ENCODE data around the gene CDK14.

Gene CDK14

DNA sequence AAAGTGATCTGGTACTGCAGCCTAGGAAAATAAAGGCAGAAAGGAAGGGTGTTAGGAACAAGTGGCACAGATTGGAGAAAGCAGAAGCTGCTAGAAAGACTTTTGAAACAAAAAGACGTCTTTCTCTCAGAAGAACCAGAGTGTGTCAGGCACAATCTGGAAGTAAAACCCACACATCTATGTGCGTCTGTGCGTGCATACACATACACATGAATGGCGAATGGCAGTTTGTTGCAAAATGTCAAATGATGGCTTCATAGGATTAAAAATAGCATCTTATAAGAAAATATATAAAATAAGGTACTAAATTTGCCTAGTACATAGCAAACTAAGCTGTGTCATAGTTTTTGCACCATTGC is 246.3 kb downstream of the CDK14 start:
- TF ChIP-seq RAD21 (IDR thresholded peaks at IDR 0.05; ENCODE audit: low read depth) (no peak), CEBPB (IDR thresholded peaks at IDR 0.05) (no peak), NFIC (IDR thresholded peaks at IDR 0.05) (no peak), FOXM1 (IDR thresholded peaks at IDR 0.05; ENCODE audit: borderline replicate concordance, low read depth) (no peak), EP300 (IDR thresholded peaks at IDR 0.05; ENCODE audit: borderline replicate concordance) (no peak)

DNA sequence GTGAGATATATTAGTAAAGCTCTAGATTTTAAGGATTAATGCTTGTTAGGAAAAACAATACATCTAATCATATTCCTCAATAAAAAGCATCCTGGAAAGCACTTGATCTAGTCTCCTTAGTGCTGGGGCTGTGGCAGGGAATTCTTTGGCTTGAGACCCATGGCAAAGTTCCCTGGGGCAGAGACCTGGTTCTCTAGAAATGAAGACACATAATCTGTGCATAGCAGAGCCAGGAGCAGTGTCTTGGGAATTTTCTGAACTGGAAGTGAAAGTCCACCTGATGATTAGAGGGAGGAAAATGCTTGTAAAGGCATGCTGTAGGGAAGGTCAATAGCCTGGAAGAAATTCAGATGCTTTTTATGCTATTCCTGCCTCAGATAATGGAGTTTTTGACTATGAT is 247.4 kb downstream of the CDK14 start:
- TF ChIP-seq RAD21 (IDR thresholded peaks at IDR 0.05; ENCODE audit: low read depth) (no peak), YY1 (IDR thresholded peaks at IDR 0.05; ENCODE audit: low read depth) (no peak), TAF1 (IDR thresholded peaks at IDR 0.05; ENCODE audit: low read depth) (no peak), CEBPB (IDR thresholded peaks at IDR 0.05) (no peak), EP300 (IDR thresholded peaks at IDR 0.05; ENCODE audit: borderline replicate concordance) (no peak), CREB1 (IDR thresholded peaks at IDR 0.05; ENCODE audit: low read depth) (no peak), TEAD4 (IDR thresholded peaks at IDR 0.05) (no peak), EGR1 (IDR thresholded peaks at IDR 0.05) (no peak), NFIC (IDR thresholded peaks at IDR 0.05) (no peak), TCF12 (IDR thresholded peaks at IDR 0.05; ENCODE audit: low read depth) (no peak), FOXM1 (IDR thresholded peaks at IDR 0.05; ENCODE audit: borderline replicate concordance, low read depth) (no peak), ZBTB7A (IDR thresholded peaks at IDR 0.05; ENCODE audit: low read depth) (no peak)
- TF ChIP-seq, protein P1, sequence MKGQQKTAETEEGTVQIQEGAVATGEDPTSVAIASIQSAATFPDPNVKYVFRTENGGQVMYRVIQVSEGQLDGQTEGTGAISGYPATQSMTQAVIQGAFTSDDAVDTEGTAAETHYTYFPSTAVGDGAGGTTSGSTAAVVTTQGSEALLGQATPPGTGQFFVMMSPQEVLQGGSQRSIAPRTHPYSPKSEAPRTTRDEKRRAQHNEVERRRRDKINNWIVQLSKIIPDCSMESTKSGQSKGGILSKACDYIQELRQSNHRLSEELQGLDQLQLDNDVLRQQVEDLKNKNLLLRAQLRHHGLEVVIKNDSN (IDR thresholded peaks at IDR 0.05), result no peak
- TF ChIP-seq, protein P2, sequence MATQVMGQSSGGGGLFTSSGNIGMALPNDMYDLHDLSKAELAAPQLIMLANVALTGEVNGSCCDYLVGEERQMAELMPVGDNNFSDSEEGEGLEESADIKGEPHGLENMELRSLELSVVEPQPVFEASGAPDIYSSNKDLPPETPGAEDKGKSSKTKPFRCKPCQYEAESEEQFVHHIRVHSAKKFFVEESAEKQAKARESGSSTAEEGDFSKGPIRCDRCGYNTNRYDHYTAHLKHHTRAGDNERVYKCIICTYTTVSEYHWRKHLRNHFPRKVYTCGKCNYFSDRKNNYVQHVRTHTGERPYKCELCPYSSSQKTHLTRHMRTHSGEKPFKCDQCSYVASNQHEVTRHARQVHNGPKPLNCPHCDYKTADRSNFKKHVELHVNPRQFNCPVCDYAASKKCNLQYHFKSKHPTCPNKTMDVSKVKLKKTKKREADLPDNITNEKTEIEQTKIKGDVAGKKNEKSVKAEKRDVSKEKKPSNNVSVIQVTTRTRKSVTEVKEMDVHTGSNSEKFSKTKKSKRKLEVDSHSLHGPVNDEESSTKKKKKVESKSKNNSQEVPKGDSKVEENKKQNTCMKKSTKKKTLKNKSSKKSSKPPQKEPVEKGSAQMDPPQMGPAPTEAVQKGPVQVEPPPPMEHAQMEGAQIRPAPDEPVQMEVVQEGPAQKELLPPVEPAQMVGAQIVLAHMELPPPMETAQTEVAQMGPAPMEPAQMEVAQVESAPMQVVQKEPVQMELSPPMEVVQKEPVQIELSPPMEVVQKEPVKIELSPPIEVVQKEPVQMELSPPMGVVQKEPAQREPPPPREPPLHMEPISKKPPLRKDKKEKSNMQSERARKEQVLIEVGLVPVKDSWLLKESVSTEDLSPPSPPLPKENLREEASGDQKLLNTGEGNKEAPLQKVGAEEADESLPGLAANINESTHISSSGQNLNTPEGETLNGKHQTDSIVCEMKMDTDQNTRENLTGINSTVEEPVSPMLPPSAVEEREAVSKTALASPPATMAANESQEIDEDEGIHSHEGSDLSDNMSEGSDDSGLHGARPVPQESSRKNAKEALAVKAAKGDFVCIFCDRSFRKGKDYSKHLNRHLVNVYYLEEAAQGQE (IDR thresholded peaks at IDR 0.05; ENCODE audit: low read depth), result no peak
- TF ChIP-seq, protein P3, sequence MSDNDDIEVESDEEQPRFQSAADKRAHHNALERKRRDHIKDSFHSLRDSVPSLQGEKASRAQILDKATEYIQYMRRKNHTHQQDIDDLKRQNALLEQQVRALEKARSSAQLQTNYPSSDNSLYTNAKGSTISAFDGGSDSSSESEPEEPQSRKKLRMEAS (IDR thresholded peaks at IDR 0.05), result no peak

DNA sequence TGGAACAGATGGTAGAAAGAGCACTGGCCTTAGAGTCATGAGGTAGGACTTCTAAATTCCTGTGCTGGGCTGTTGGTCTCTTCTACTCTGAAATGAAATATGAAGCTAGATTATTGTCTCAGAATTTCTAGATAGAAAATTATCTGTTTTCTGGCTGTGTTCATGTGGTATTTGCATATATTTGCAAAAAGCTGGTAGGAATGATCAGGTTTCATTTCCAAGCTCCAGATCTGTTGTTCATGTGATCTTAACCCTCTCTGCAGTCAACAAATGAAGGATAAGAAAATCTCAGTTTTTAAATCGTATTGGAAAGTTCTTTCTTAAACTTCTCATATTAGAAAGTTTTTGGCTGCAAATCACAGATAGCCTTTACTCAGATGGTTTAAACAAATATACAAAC is 248.3 kb downstream of the CDK14 start:
- no peak for TF ChIP-seq ZBTB7A (IDR thresholded peaks at IDR 0.05; ENCODE audit: low read depth)

DNA sequence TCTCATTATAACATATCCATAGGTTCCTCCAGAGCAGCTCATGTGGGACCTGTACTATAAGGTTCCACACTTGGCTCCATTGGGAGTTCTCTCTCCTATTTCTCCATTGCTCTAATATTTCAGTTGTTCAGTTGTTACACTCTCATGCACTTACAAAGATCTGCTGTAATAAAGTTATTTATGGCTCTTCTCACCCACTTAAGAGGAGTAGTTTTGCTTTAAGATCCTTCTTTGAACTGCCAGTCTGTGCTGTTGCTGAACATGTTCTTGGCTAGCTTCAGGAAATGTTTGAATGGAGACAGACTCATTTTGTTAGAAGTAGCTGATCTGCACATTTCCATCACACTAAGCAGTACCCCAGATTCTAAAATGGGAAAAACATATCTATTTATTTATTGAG is 250.1 kb downstream of the CDK14 start:
- TF ChIP-seq NFIC (IDR thresholded peaks at IDR 0.05) (no peak), EGR1 (IDR thresholded peaks at IDR 0.05) (no peak), EP300 (IDR thresholded peaks at IDR 0.05; ENCODE audit: borderline replicate concordance) (no peak), FOXM1 (IDR thresholded peaks at IDR 0.05; ENCODE audit: borderline replicate concordance, low read depth) (no peak), YY1 (IDR thresholded peaks at IDR 0.05; ENCODE audit: low read depth) (no peak), TCF12 (IDR thresholded peaks at IDR 0.05; ENCODE audit: low read depth) (no peak), ZBTB7A (IDR thresholded peaks at IDR 0.05; ENCODE audit: low read depth) (no peak), RAD21 (IDR thresholded peaks at IDR 0.05; ENCODE audit: low read depth) (no peak), CREB1 (IDR thresholded peaks at IDR 0.05; ENCODE audit: low read depth) (no peak), TEAD4 (IDR thresholded peaks at IDR 0.05) (no peak)
- TF ChIP-seq, protein P3 (IDR thresholded peaks at IDR 0.05), result no peak
- TF ChIP-seq, protein P2 (IDR thresholded peaks at IDR 0.05; ENCODE audit: low read depth), result no peak
- TF ChIP-seq, protein P1 (IDR thresholded peaks at IDR 0.05), result no peak

DNA sequence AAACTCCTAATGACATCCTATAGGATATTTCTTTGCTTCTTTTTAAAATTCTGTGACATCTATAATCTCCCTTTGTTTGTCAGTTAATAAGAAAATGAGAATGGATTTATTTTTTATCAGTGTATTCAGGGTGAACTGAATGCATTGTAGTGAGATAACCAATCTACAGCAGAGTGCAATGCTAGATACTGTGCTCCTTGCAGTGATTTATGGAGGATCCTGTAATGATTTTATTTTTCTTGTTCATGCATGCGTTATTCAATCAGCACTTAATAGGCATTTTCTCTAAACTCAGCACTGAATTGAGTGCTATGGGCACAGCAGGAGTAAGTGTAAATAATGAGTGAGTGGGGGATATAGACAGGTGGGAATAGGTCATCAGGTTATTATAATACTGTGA is 253.9 kb downstream of the CDK14 start:
- TF ChIP-seq YY1 (IDR thresholded peaks at IDR 0.05; ENCODE audit: low read depth) (no peak), ZBTB7A (IDR thresholded peaks at IDR 0.05; ENCODE audit: low read depth) (no peak), RAD21 (IDR thresholded peaks at IDR 0.05; ENCODE audit: low read depth) (no peak), TAF1 (IDR thresholded peaks at IDR 0.05; ENCODE audit: low read depth) (no peak), EGR1 (IDR thresholded peaks at IDR 0.05) (no peak), EP300 (IDR thresholded peaks at IDR 0.05; ENCODE audit: borderline replicate concordance) (no peak), TCF12 (IDR thresholded peaks at IDR 0.05; ENCODE audit: low read depth) (no peak), NFIC (IDR thresholded peaks at IDR 0.05) (no peak), FOXM1 (IDR thresholded peaks at IDR 0.05; ENCODE audit: borderline replicate concordance, low read depth) (no peak), CEBPB (IDR thresholded peaks at IDR 0.05) (no peak), TEAD4 (IDR thresholded peaks at IDR 0.05) (no peak), CREB1 (IDR thresholded peaks at IDR 0.05; ENCODE audit: low read depth) (no peak)
- TF ChIP-seq, protein P1 (IDR thresholded peaks at IDR 0.05), result no peak
- TF ChIP-seq, protein P3 (IDR thresholded peaks at IDR 0.05), result no peak
- TF ChIP-seq, protein P2 (IDR thresholded peaks at IDR 0.05; ENCODE audit: low read depth), result no peak
